CD4-positive, alpha-beta T cell treated with Interleukin-4 for 4 hours (primary cell): Measurements from ENCODE around the gene TTLL11.

Experiments used
- DNase-seq: peaks from one replicate; pipeline ENCODE4 v3.0.0-alpha.2; 2020

Gene TTLL11

DNA sequence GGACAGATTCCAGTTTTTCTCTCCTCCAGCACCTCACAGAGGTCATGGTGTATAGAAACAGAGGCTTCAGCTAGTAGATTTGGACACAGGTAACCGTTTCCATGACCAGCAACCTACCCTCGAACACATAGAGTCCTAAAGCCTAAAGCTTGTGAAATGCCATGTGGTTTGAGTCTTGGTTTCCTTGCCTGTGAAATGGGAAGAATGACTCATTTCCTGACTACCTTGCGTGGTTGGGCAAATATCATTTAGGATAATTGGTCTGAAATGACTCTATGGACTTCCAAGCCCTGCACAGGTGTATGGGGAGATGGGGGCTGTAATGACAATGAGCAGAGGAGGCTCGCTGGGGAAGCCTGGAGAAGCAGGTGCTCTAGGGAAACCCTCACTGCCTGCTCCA lies 134.6 kb downstream of the TTLL11 start:
- no peak for DNase-seq

DNA sequence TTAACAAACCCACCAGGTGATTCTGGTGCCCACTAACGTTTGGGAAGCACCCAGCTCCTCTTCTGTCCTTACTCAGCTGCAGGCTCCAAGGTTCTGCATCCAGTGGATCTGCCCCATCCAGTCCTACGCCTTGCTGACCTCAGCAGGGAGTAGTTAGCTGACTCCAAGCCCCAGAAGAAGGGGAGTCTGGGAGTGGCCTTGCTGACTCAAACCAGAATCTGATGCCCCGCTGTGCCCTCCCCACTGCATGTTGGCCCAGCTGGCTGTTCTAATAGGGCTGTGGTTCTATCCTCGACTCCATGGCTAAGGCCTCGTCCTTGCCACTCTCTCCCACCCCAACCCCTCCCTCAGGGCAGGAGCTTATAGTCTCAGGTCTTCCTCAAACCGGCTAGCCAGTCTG lies 136.3 kb downstream of the TTLL11 start:
- no peak for DNase-seq

DNA sequence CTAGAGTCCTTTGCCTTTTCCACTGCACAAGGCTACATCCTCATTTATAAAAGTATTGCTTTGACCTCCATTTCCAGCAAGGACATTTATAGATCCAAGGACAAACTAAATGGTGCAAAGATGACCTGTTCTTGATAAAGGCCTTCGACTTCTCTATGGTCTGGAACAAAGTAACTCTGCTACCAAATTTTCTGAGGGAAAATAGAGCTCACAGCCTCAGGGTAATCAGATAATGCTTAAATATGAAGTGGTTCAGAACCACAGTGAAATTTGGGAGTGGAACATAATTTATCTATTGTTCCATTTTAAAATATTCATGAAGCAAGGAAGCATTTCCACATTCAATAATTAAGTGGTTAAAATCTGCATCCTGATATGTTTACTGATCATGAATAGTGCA lies 137.5 kb downstream of the TTLL11 start:
- DNase-seq: no peak

DNA sequence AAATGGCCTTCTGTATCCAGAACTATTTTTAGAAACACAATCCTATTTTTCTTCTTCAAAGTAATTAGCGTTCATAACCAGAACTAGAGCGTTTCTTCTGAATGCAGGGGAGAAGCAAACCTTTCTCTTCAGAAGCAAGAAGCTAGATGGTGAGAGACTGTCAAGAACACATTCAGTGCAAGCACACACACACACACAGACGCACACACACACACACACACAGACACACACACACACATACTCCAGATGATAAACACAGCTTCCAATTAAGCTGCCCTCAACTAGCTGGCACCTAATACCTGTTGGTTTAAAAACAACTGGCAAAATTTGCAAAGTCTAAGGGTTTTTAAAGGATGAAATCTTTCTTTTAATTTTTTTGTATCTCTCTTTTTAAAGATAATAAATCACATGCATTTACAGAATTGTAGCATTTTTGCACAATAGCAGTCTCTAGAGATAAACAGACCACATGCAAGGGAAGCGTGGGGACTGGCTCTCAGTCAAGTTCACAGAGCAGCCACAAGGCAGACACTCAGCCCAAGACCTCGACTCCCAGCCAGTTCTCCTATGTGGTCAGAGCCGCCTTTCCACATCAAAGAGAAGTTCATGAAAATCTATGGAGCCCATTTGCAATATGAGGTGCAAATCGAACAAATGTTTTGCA lies 138.5 kb downstream of the TTLL11 start:
- DNase-seq: no peak

DNA sequence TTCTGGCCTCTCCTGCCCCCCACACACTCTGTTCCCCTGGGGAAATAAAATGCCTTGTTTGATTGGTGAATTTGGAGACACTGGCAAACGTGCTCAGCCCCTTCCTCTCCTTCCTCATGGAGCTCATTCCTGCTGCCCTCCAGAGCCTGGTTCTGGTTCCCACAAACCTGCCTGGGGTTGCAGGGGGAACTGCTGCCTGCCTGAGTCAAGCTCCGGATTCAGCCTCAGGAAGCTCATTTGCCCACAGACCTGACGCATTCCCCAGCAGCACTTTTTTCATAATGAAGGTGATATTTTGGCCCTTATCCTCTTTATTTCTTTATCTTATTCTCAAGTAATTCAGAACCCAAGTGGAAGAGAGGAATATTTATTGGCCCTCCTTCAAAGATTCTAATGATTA lies 140.5 kb downstream of the TTLL11 start:
- DNase-seq: no peak

DNA sequence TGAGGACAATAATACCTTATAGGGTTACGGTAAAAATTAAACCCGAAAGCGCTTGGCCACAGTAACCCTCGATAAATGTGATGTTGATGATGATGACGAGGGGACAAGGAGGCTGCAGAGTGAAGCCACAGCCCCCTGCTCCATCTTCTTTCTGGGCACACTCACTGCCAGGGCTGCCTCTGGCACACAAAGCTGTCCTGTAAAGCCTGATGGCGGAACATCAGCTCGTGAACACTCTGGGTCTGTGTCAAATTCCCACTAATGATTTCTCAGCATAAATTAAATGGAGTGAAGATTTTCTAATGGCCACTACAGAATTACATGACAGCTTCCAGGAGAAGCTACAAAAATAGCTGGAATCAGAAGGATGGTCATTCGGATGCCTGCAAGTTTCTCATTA lies 142.2 kb downstream of the TTLL11 start:
- DNase-seq: no peak

DNA sequence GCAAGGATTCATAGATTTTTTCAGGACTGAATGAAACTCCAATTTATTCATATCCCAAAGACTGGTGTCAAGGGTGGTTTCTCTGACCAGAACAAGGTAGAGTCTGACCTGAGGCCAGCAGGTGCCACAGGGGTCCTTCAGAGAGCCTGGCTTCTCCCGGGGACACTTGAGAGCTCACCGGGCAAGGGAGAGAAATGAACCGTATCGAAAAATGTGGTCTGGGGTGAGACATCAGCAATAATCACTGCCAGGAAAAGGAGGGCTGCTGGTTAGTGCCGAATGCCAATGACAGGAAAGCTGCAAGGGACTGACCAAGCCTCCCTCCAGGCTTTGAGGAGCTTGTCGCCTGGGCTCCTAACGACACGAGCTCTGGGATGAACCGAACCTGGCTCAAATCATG lies 142.7 kb downstream of the TTLL11 start:
- DNase-seq: no peak

DNA sequence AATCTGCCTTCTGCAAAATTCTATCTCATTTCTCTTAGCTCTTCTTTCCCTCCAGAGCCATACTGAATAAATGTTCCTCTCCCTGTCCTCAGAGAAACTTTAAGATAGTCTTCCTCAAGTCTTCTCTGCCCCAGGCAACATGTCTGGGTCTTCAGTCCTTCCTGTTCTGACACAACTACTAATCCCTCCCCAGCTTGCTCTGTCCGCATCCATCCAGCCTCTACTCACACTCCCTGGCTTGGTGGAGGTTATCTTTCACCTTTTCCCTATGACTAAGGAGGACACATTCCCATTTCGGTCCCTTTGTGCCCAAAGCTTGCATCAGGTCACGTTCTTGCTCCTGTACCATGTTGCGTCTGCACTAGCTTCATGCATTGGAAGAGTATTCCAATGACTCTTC lies 143.3 kb downstream of the TTLL11 start:
- no peak for DNase-seq

DNA sequence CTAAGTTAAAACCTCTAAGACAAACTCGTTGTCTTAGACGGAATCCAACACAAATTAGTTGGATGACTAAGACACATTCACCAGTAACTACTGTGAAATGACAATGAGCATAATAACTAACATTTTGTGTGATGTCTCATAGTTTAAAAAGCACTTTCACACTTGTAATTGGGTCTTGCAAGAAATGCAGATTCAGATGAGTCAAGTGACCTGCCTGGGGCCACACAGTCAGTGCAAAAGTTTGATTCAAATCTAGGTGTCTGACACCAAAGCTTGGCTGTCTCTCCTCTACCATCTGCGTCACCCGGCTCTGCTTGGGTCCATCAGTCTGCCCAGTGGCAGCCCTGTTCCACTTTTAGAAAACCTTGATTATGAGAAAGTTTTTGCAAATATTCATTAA lies 143.7 kb downstream of the TTLL11 start:
- no peak for DNase-seq

DNA sequence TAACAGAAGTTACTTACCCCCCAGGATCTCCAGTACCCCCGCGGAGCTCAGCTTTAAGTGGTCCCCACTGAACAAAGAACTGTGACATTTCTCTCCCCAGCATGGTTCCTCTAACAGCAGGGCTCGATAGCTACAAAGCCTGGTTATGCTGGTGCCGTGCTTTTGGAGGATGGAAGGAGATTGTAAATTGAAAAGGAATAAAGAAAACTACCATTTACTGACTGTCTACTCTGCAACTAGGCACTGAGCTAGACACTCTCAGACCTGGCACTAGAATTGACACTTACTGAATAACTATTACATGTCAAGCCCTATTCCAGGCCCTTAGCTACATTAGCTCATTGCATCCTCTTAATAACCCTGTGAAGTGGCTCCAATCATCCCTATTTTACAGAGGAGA lies 145.3 kb downstream of the TTLL11 start:
- no peak for DNase-seq

DNA sequence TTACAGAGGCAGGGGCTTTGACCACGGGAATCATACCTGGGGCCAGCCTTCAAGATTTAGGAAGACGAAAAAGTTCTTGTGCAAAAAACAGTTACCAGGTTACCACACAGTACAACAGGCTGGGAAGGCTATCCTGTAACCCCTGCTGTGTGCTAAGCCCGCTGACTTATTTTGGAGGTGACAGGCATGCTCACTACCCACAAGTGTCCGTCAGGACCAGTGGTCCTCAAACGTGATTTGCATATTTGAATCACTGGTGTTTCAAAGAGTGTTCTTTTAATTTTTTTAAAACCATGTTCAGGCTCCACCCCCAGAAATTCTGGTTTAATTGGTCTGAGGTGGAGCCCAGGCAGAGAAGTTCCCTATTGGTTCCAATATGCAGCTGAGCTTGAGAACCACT lies 146.6 kb downstream of the TTLL11 start:
- no peak for DNase-seq

DNA sequence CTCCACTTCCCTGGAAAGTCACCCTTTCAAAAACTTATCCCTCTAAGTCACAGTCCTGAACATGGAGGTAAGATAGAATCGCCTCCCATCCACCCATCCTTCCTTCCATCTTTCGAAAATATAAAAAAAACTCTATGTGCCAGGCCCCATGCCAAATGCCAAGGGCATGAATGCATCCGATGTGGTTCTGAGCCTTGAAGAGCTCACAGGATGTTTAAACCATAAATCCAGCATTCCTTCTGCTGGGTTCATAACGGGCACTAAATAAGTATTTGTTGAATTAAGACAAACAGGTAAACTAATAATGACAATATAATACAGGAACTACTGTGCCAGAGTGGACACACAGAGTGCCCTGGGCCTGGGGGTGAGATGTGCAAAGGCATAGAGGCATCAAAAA lies 147.3 kb downstream of the TTLL11 start:
- no peak for DNase-seq

DNA sequence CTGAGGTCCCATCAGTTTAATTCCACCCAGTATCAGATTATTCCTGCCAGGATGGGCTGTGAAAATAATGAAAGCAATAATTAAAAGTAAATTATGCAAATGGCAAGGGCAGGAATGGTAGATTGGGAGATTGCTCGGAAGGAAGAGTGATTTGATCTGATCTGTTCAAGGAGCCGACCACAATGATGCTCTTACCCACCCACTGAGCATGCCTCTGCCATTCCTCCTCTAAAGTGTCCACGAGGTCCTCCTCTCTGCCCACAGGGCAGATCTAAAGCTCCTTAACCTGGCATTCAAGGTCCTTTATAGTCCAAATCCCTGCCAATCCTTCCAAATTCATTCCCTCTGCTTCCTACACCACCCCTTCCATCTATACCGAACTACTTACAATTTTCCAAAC lies 147.8 kb downstream of the TTLL11 start:
- no peak for DNase-seq

DNA sequence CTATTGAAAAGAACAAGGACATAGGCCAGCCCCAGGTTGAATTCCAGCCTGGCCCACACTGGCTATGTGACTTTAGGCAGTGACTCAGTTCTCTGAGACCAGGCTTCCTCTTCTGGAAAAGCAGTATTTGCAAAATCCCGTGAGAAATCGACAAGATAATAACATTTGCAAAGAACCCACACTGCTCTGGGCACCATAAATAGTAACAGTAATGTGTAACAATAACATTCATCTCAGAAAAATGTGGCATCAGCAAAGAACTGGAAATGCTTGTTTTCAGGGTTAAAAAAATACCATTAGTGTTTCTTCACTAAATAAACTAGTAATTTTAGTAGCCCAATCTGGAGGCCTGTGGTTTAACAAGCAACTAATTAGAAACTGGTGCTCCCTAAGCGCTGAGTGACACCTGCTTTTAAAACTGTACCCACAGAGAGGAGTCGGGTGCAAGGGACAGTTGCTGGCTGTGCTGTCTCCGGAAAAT lies 148.4 kb downstream of the TTLL11 start:
- no peak for DNase-seq

DNA sequence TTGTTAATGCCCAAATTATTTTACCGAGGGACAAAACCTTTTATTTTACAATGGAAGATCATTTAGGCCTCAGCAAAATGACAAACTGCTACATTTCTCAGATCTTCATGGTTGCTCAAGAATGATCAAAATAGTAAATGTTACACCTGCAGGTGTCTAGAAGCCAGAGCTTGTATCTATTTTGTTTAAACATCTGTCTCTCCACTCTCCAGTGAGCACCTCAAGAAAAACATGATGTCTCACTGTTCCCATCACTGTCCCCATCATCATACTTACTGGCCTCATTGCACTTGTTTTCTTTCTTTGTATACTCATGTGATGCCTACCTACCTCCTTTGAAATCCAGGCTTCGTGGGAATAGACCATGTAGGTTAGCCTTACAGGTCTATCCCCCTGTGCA lies 149.6 kb downstream of the TTLL11 start:
- no peak for DNase-seq

DNA sequence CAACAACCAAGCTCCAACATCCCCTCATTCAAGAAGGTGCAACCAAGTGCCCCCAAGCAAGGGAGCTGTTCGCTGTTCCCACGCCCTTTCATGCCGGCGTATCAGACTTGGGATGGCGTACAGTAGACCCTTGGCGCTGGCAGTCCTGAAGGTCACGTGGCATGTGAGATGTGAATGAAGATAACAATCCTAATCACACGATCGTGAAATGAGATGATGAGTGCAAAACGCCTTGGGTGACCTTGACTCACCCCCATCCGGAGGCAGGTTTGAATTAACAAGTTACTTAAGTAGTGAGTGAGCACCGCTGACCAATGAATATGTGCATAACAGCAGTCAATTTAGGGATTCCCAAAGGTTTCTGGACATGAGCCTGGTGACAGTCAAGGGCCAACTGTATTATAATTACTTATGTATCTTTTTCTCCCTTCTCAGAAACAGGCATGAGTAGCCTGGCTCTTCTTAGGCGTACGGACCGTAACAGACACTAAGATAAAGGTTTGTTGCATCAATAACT lies 150.2 kb downstream of the TTLL11 start:
- no peak for DNase-seq

DNA sequence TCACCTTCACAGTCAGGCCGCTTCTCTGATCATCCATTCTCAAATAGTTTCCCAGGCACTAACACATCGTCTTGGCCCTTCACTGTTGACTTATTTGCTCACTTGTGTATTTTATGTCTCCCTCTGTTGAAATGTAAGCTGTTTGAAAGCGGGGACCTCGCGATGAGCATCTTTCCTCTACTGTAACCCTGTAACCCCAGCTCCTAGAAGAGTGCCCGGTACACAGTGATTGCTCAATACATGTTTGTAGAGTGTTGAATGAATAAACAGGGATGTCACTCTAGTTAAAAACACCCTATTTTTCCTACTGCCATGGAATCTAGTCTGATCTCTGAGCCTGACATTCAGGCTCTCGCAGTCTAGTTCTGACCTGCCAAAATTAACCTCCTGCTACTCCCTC lies 150.8 kb downstream of the TTLL11 start:
- DNase-seq: no peak

DNA sequence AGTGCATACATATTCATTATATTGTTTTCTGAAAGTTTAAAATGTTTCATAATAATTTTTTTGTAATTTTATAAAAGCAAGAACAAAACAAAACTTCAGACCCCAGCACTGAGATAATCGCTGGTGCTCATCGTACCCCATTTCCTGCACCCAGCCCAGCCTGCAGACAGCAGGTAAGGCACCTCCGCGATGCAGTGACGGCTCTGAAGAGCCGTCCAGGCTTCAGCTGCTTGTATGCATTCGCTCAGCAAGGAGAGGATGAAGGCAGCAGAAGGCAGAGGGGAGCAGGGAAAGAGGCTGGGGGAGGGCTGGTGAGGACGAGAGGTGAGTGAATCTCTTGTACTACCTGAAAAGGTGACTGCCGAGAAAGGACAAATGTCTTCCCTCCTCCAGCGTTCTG lies 153.5 kb downstream of the TTLL11 start:
- no peak for DNase-seq

DNA sequence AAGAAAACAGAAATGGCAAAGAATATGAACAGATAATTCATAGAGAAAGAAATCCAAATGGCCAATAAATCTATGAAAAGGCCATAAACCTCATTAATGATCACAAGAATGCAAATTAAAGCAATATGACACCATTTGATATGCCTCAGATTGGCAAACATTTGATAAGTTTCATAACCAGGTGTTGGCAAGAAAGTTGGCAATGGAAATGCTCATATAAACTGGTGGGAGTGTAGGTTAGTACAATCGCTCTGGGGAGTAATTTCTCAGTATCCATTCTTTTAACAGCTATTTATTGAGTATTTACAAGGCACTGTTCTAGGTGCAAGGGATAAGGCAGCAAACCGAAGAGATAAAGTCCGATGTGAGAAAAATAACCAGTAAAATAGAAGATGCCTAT lies 154.5 kb downstream of the TTLL11 start:
- no peak for DNase-seq

DNA sequence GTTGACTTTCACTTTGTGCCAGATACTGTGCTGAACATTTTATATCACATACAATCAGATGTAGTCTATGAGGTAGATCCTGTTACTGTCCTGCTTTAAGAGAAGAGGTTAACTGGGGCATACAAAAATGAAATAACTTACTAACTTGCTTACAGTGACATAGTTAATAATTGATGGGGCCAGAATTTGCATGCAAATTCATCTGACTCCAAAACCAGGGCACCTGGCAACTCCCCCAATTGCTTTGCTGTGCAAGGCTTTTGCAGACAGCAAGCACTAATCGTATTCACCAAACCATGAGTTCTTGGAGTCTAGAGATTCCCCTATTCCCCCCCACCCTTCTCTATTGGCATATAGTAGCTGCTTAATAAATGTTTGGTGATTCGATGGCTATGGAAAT lies 155.9 kb downstream of the TTLL11 start:
- no peak for DNase-seq

DNA sequence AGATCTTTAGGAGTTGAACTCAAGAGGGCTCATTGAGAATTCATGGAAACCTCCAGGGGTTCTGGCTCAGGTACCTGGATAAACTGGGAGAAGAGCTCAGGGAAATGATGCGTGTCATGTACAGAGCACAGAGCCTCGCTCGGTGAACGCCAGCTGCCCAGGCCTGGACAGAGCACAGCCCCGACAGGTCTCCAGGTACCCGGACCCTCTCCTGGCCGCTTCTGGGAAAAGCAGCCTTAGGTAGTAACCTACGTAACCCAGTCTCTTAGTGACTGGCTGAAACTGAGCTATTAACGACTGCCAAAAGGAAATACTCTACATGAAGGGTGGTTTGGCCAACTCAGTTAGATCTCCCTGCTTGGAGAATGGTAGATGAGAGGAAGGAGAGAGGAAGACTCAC lies 157.4 kb downstream of the TTLL11 start:
- no peak for DNase-seq

DNA sequence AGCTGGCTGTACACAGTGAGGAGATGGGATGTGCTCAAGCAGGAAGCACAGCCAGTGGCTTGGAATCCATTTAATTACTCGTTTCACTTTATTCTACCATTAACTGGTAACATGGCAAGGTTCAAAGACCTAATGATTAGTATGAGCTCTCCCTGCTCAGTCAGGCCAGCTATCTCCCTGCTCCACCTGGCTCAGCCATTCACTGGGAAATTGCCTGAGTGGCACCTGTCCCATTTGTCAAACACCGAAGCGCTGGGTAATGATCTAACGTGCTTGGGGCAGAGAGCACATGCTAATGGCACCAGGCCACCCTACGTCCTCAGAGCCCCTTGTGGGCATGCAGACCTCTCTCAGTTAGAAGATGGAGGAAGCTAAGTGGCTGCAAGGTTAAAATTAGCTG lies 162.2 kb downstream of the TTLL11 start:
- no peak for DNase-seq

DNA sequence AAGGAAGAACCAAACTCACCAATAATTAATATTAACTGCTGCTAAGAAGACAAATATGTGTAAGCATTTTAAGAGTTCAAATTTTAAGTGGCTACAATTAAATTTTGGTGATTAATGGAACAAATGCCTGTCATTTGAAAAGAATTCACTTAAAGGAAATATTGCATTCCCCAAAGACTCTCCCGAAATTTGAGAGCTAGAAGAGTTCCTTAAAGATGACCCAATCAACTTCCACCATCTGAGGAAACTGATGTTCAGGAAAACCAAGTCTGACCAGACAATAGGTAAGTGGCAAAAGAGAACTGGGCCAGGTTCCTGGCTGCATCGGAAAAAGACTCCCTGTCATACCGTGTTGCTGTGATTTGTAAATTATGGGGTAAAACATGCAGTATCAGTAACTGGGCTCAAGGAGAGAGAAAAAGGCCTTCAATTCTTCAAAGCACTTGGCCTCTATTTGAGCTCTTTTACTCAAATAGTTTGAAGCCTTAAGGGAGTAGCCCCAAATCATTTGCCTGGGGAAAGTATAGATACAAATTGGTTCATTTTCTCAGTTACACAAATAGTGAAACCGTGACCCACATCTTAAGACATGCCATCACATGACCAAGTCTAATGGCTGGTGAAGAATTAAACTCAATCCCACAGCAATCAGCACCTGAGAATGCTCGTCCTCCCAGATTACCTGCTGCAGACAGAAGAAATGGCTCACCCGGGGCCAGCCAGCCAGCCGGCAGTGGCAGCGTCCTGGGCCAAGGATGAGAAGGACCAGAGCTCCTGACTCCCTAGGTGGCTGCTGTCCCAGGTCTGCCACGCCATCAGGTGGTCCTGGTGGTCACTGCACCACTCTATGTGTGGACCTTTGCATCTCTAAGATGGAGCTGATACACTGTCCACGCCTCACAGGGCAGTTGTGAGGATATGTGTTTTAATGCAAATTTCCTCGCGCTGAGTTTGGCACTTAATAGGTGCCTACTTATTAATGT lies 162.9 kb downstream of the TTLL11 start:
- no peak for DNase-seq

DNA sequence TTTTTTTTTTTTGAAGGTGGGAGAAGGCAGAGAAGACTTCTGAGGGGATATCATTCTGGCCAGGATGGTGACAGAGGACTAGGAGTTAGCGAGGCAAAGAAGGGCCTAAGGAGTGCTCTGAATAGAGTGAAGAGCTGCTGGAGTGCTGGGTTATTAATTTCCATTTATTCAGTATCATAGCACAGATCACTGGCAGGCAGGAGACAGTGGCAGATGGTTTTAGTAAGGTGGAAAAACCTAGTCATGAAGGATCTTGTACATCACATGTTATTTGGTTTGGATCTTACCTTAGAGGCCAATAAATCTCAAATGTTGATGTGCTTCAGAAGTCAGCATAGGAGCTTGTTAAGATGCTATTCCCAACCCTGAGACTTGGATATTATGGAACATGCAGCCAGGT lies 165.5 kb downstream of the TTLL11 start:
- DNase-seq: no peak
